SK-N-SH (cell line): Measurements from ENCODE around the gene MRTFB. TPM values are rescaled to one million over a fixed set of nuclear protein-coding genes. Genes with fewer than 3 reads are reported as not detected.

Experiments
- CTCF ChIA-PET: fragments of 300-600, 350-600 bp; formaldehyde crosslinking; extraction: SDS; loops from one replicate; lab custom pipeline; 2021; lab: Yijun Ruan, JAX
- POLR2A ChIA-PET: fragments of 350-600 bp; sonication (Branson Sonifier 250); formaldehyde crosslinking; extraction: SDS; loops from one replicate; lab custom pipeline; 2020; ENCODE audit warnings: antibody characterized with exemption, inconsistent platforms; lab: Yijun Ruan, JAX
- DNase-seq: peaks from one replicate; pipeline ENCODE4 v3.0.0; 2012
- H2AFZ ChIP-seq: fragments of 200-600 bp; sonication (generic); 2 replicates; pipeline ENCODE4 v1.8.1; 2016; ENCODE audit warnings: antibody characterized with exemption, mild to moderate bottlenecking, low read depth
- H3F3A ChIP-seq: fragments of 200-600 bp; sonication (generic); replicated peaks from 2 replicates; pipeline ENCODE3; 2016; ENCODE audit warnings: antibody characterized with exemption, mild to moderate bottlenecking; ENCODE audit not compliant: insufficient read depth
- H3K27ac ChIP-seq, 2 experiments: fragments of 200-500 bp in 1 of 2; fragments of 200-600 bp in 1 of 2; sonication (Bioruptor generic) in 1 of 2; sonication (generic), shearing (Covaris generic) in 1 of 2; 2 replicates each; pipeline versions ENCODE4 v1.5.1 to v1.6.1; 2014 to 2016; ENCODE audit warnings: low read depth in 2 of 2, inconsistent platforms in 1 of 2, low read length in 1 of 2, mild to moderate bottlenecking in 1 of 2, mixed read lengths in 1 of 2
- H3K27me3 ChIP-seq: fragments of 200-600 bp; sonication (generic), shearing (Covaris generic); 2 replicates; pipeline ENCODE4 v1.6.1; 2016; ENCODE audit warnings: mixed run types; ENCODE audit not compliant: insufficient read depth
- H3K36me3 ChIP-seq, 2 experiments: fragments of 200-500 bp in 1 of 2; fragments of 200-600 bp in 1 of 2; sonication (Bioruptor generic) in 1 of 2; sonication (generic) in 1 of 2; replicated peaks in 1 of 2; 2 replicates each; pipeline versions ENCODE3 to v1.5.1; 2014 to 2016; ENCODE audit warnings: low read length in 1 of 2, mild to moderate bottlenecking in 1 of 2; ENCODE audit not compliant: insufficient read depth in 2 of 2, control insufficient read depth in 1 of 2
- H3K4me1 ChIP-seq, 2 experiments: fragments of 200-500 bp in 1 of 2; fragments of 200-600 bp in 1 of 2; sonication (Bioruptor generic) in 1 of 2; sonication (generic), shearing (Covaris generic) in 1 of 2; 2 replicates each; pipeline versions ENCODE4 v1.5.1 to v1.6.1; 2014 to 2016; ENCODE audit warnings: low read depth in 1 of 2, low read length in 1 of 2, mixed run types in 1 of 2; ENCODE audit not compliant: insufficient read depth in 2 of 2, control insufficient read depth in 1 of 2
- H3K4me2 ChIP-seq: fragments of 200-600 bp; sonication (generic), shearing (Covaris generic); 2 replicates; pipeline ENCODE4 v1.6.1; 2017; ENCODE audit warnings: mixed run types
- H3K4me3 ChIP-seq, 2 experiments: fragments of 200-500 bp in 1 of 2; fragments of 200-600 bp in 1 of 2; sonication (Bioruptor generic) in 1 of 2; sonication (generic), shearing (Covaris generic) in 1 of 2; 2 replicates each; pipeline versions ENCODE4 v1.5.1 to v1.8.1; 2014 to 2016; ENCODE audit warnings: low read depth in 2 of 2, inconsistent platforms in 1 of 2, low read length in 1 of 2, mild to moderate bottlenecking in 1 of 2, mixed read lengths in 1 of 2, moderate library complexity in 1 of 2
- H3K79me2 ChIP-seq: fragments of 200-600 bp; sonication (generic); 2 replicates; pipeline ENCODE4 v1.8.1; 2017; ENCODE audit warnings: mild to moderate bottlenecking; ENCODE audit not compliant: insufficient read depth
- H3K9ac ChIP-seq: fragments of 200-600 bp; sonication (generic); 2 replicates; pipeline ENCODE4 v1.6.1; 2017; ENCODE audit warnings: mixed run types
- H3K9me2 ChIP-seq: fragments of 200-600 bp; sonication (generic); 2 replicates; pipeline ENCODE4 v1.6.1; 2017; ENCODE audit warnings: mixed run types
- H3K9me3 ChIP-seq: fragments of 200-600 bp; sonication (generic); 2 replicates; pipeline ENCODE4 v1.6.1; 2017; ENCODE audit warnings: mixed run types, mild to moderate bottlenecking, moderate library complexity
- H4K20me1 ChIP-seq: fragments of 200-600 bp; sonication (generic); 2 replicates; pipeline ENCODE4 v1.6.1; 2017; ENCODE audit warnings: mild to moderate bottlenecking, mixed run types; ENCODE audit not compliant: insufficient read depth
- ELF1 ChIP-seq: IDR thresholded peaks from 2 replicates; pipeline ENCODE4 v1.4.0; 2012
- EZH2phosphoT487 ChIP-seq: fragments of 200-600 bp; sonication (generic); IDR thresholded peaks from 2 replicates; pipeline ENCODE4 v1.6.1; 2017; ENCODE audit warnings: low read depth, mixed run types, mild to moderate bottlenecking, antibody characterized with exemption, moderate library complexity, borderline replicate concordance
- MEF2A ChIP-seq: IDR thresholded peaks from 2 replicates; pipeline ENCODE4 v1.4.0; 2012; ENCODE audit warnings: low read depth, borderline replicate concordance
- MXI1 ChIP-seq: IDR thresholded peaks from 2 replicates; pipeline ENCODE4 v1.6.1; 2012; ENCODE audit warnings: mild to moderate bottlenecking, low read depth, low read length, improper control_type of control experiment
- NRF1 ChIP-seq: IDR thresholded peaks from 2 replicates; pipeline ENCODE4 v1.6.1; 2012; ENCODE audit warnings: low read depth, mild to moderate bottlenecking, low read length
- PBX3 ChIP-seq: IDR thresholded peaks from 2 replicates; pipeline ENCODE4; 2012
- POLR2AphosphoS5 ChIP-seq: IDR thresholded peaks from 2 replicates; pipeline ENCODE4 v1.6.1; 2012; ENCODE audit warnings: low read depth, low read length
- RAD21 ChIP-seq: IDR thresholded peaks from 2 replicates; pipeline ENCODE4 v1.6.1; 2012; ENCODE audit warnings: mild to moderate bottlenecking, low read length
- RCOR1 ChIP-seq: fragments of 150-350 bp; IDR thresholded peaks from 2 replicates; pipeline ENCODE4 v1.6.1; 2017; ENCODE audit warnings: antibody characterized with exemption, low read length
- RFX5 ChIP-seq: IDR thresholded peaks from 2 replicates; pipeline ENCODE4 v1.6.1; 2012; ENCODE audit warnings: mild to moderate bottlenecking, improper control_type of control experiment, low read length
- RXRA ChIP-seq: IDR thresholded peaks from 2 replicates; pipeline ENCODE4 v1.4.0; 2012; ENCODE audit warnings: low read depth, mild to moderate bottlenecking, borderline replicate concordance
- SMC3 ChIP-seq: IDR thresholded peaks from 2 replicates; pipeline ENCODE4 v1.6.1; 2012; ENCODE audit warnings: low read depth, low read length, improper control_type of control experiment
- TAF1 ChIP-seq: IDR thresholded peaks from 2 replicates; pipeline ENCODE4 v1.6.1; 2012; ENCODE audit warnings: low read depth, mild to moderate bottlenecking, low read length, moderate library complexity, borderline replicate concordance
- TEAD4 ChIP-seq: IDR thresholded peaks from 2 replicates; pipeline ENCODE4 v1.4.0; 2012; ENCODE audit warnings: mild to moderate bottlenecking, borderline replicate concordance; ENCODE audit not compliant: insufficient read depth
- USF1 ChIP-seq: IDR thresholded peaks from 2 replicates; pipeline ENCODE4 v1.4.0; 2012; ENCODE audit warnings: low read depth, borderline replicate concordance
- WGBS: methylation state at CpG from one replicate; pipeline ENCODE4 v1.1.6; 2017; ENCODE audit warnings: low lambda C conversion rate; 5-methylcytosine and 5-hydroxymethylcytosine counted together
- polyA plus RNA-seq, 3 experiments: library from polyadenylated mRNA; depleted of rRNA; stranded (reverse); fragments of >200 nt; gene quantifications; 2 replicates each; pipeline ENCODE4 v1.2.3, GENCODE V29; 2012
- TF ChIP-seq, protein P1 (sequence below): fragments of 150-350 bp; IDR thresholded peaks from 2 replicates; pipeline ENCODE4 v1.6.1; 2017; ENCODE audit warnings: antibody characterized with exemption, low read length, low read depth, borderline replicate concordance
- TF ChIP-seq, protein P2 (sequence below): fragments of 200-600 bp; sonication (generic); IDR thresholded peaks from 2 replicates; pipeline ENCODE4 v1.6.1; 2017; ENCODE audit warnings: antibody characterized with exemption, mild to moderate bottlenecking, moderate library complexity

The MRTFB gene
- polyA plus RNA-seq, 1 of the 3 experiments (the other 2 are of a cell fraction), result 3.3 TPM

DNA sequence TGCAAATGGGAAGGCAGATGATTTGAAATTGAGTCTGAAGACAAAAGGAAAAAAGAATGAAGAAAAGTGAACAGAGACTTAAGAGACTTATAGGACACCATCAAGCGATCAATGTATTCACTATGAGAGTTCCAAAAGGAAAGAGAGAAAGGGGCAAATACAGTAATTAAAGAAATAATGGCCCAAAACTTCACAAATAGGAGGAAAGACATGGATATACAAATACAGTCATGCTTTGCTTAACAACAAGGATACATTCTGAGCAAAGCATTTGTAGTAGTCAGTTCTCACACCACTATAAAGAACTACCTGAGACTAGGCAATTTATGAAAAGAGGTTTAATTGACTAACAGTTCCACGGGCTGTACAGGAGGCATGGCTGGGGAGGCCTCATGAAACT is 152.5 kb downstream of the MRTFB start:
- Histone ChIP-seq H2AFZ (no peak overlapping the region), H4K20me1 (no peaks in the 10 kb centered on the region), H3K36me3 (peaks cover 9 to 39% of the 10 kb centered on the region in 2 experiments), H3K4me2 (no peak overlapping the region), H3K4me1 (no peaks in the 10 kb centered on the region; a peak in 1 of 4 replicates), H3K9me2 (no peaks in the 10 kb centered on the region), H3F3A (peaks cover under 1% of the 10 kb centered on the region), H3K4me3 (no peak overlapping the region), H3K27me3 (no peaks in the 10 kb centered on the region), H3K9ac (no peak overlapping the region), H3K9me3 (no peaks in the 10 kb centered on the region), H3K27ac (no peak overlapping the region), H3K79me2 (no peaks in the 10 kb centered on the region)
- no peak for TF ChIP-seq NRF1
- no peak for TF ChIP-seq ELF1
- TF ChIP-seq EZH2phosphoT487, result no peak
- no peak for TF ChIP-seq RAD21
- TF ChIP-seq SMC3, result no peak
- TF ChIP-seq POLR2AphosphoS5, result no peak
- TF ChIP-seq, protein P1, sequence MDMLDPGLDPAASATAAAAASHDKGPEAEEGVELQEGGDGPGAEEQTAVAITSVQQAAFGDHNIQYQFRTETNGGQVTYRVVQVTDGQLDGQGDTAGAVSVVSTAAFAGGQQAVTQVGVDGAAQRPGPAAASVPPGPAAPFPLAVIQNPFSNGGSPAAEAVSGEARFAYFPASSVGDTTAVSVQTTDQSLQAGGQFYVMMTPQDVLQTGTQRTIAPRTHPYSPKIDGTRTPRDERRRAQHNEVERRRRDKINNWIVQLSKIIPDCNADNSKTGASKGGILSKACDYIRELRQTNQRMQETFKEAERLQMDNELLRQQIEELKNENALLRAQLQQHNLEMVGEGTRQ, result no peak
- TF ChIP-seq USF1, result no peak
- TF ChIP-seq RFX5, result no peak
- TF ChIP-seq PBX3, result no peak
- no peak for TF ChIP-seq MEF2A
- no peak for TF ChIP-seq MXI1
- TF ChIP-seq, protein P2, sequence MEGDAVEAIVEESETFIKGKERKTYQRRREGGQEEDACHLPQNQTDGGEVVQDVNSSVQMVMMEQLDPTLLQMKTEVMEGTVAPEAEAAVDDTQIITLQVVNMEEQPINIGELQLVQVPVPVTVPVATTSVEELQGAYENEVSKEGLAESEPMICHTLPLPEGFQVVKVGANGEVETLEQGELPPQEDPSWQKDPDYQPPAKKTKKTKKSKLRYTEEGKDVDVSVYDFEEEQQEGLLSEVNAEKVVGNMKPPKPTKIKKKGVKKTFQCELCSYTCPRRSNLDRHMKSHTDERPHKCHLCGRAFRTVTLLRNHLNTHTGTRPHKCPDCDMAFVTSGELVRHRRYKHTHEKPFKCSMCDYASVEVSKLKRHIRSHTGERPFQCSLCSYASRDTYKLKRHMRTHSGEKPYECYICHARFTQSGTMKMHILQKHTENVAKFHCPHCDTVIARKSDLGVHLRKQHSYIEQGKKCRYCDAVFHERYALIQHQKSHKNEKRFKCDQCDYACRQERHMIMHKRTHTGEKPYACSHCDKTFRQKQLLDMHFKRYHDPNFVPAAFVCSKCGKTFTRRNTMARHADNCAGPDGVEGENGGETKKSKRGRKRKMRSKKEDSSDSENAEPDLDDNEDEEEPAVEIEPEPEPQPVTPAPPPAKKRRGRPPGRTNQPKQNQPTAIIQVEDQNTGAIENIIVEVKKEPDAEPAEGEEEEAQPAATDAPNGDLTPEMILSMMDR, result no peak
- no peak for TF ChIP-seq TEAD4
- no peak for TF ChIP-seq TAF1
- no peak for TF ChIP-seq RCOR1
- no peak for TF ChIP-seq RXRA
- ChIA-PET CTCF (no interaction called here), POLR2A (no interaction called here)
- DNase-seq, result no peak
- WGBS, result 79% methylated on average over 2 of the region's 2 CpGs
